GM21825 (cell line): ENCODE results near the gene WDR75.

ENCODE experiments used
- ATAC-seq: cut with Tn5 transposase; IDR thresholded peaks from one replicate; pipeline ENCODE4 v1.9.1; 2021; ENCODE audit warnings: mild to moderate bottlenecking, moderate library complexity; ENCODE audit not compliant: unreplicated experiment

Gene WDR75

GRCh38 chr2:189492451-189492850 is 51.2 kb downstream of the WDR75 start:
- ATAC-seq = no peak

DNA sequence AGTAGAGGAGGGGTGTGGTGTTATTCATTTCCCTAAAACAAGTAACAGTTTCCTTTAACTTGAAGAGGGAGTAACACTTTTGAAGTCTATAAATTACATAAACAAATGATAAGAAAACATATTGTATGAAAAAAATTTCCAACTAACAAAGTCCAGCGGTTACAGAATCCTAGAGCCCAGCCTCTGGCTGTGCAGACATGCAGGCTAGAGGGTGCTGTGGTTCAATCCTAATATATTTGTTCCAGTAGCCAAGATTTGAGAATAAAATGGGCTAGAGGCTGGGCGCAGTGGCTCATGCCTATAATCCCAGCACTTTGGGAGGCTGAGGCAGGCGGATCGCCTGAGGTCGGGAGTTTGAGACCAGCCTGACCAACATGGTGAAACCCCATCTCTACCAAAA is 56.9 kb downstream of the WDR75 start:
- no peak for ATAC-seq

DNA sequence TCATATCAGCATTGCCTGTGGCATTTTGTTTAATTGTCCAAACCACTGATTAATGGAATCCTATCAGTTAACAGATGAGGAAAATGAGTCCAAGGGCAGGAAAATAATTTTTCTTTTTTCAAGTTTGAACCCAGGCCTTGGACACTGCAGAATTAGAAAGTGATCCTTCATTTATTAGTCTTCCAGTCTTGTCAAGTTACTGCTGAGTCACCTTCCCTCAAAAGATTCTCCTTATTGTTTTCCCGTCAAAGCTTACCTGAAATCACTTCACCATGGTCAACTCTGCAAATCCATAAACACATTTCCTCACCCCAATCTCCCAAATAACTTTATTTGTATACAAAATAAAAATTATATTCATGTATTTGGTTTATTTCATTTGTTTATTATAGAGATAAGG is 57.9 kb downstream of the WDR75 start:
- no peak for ATAC-seq

DNA sequence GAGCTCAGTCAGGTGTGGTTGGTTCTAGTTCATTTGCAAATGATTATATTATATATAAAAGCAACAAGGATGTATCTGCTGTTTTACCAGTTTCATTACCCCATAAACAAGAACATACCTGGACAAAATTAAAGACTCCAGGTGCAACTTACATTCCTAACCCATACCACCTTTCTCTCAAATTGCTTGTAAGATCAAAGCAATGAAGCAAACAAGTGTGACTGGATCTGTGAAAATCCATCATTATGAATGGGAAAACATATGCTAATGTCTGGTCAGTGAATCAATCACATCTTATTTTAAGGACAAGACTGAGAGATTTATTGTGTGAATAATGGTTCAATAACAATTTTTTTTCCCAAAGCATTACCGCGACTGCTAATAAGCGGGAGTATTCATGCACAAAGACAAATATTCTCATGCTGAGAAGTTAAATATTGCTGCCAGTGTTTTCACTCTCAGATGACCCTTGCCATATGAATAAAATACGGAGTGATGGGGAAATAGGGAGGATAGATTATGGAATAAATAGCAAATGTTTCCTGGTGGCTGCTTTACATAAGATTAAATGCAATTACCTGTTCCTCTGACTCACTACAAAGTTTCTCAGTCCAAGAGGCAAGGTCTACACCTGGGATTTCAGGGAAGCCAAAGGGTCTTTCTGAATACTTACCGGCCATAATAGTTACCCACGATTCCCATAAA is 59.3 kb downstream of the WDR75 start:
- ATAC-seq = no peak

DNA sequence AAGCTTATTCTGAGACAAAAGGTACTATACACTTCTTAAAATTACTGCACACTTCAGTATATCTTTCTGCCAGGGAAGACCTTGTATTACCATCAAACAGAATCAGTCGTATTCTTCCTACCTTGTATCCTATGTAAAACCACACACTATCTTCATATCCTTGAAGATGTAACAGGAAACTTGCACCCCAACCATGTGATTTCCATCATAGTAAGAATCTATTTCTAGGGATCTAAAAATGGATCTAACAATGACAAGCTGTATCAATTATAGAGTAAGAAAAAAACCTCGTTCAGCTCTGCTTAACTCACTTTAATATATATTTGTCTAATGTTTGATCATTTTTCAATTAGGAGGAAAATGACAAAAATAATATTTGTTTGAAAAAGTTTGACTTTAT is 60.2 kb downstream of the WDR75 start:
- ATAC-seq = no peak

GRCh38 chr2:189502714-189503113 is 61.4 kb downstream of the WDR75 start:
- no peak for ATAC-seq

- ATAC-seq = no peak
Measured at GRCh38 chr2:189504238-189504637, 63.0 kb downstream of the WDR75 start.

GRCh38 chr2:189505492-189505891 is 64.2 kb downstream of the WDR75 start:
- ATAC-seq = no peak

GRCh38 chr2:189506514-189506976 is 65.3 kb downstream of the WDR75 start:
- no peak for ATAC-seq

DNA sequence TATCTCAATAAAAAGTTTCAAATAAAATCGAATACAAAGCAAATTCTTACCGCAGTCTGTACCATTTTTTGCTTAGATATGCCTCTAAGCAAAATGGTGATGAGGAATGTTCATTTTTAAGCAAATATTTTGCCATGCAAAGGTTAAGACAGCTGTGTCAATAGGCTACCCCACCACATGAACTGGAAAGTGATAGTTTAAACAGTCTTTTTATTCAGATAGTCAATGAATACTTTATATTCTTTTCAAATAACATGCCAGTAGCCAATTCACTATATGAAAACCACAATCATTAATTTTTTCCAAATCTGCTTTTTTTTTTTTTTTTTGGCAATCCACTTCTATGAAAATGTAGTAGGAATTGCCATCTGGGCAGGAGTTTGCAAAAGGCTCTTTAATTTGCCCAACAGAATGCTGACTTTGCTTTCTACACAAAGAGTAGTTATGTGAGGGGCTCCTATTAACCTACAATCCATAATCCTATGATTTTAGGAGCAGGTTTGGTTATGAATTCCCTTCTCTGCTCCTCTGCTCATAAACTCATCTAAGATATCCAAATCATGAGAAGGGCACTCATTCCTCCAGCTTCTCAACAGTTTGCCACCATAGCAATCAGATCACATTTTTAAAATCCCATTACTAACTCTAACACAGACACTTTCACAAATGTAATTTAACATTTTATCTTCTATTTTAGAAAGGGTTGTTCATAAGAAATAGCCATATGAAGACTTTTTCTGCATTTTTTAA is 70.1 kb downstream of the WDR75 start:
- no peak for ATAC-seq

- ATAC-seq = no peak
Measured at GRCh38 chr2:189511960-189512319, 70.7 kb downstream of the WDR75 start.

DNA sequence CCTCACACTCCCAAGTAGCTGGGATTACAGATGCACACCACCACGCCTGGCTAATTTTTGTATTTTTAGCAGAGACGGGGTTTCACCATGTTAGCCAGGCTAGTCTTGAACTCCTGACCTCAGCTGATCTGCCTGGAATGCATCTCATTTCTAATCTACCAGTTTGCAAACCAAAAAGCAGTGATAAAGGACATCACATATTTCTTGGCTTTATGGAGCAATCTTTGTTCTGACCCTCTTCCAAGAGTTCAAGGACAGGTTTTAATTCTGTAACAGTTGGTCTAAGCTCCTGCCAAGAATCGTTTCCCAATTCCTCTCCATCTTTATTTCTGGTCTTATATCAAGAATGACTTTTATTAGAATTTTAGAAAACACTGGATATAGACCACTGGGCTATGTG is 71.6 kb downstream of the WDR75 start:
- no peak for ATAC-seq

- ATAC-seq = no peak
Measured at GRCh38 chr2:189514104-189514503, 72.8 kb downstream of the WDR75 start.

- ATAC-seq = no peak
Measured at GRCh38 chr2:189515264-189515663, 74.0 kb downstream of the WDR75 start.

GRCh38 chr2:189516546-189516945 is 75.3 kb downstream of the WDR75 start:
- no peak for ATAC-seq

DNA sequence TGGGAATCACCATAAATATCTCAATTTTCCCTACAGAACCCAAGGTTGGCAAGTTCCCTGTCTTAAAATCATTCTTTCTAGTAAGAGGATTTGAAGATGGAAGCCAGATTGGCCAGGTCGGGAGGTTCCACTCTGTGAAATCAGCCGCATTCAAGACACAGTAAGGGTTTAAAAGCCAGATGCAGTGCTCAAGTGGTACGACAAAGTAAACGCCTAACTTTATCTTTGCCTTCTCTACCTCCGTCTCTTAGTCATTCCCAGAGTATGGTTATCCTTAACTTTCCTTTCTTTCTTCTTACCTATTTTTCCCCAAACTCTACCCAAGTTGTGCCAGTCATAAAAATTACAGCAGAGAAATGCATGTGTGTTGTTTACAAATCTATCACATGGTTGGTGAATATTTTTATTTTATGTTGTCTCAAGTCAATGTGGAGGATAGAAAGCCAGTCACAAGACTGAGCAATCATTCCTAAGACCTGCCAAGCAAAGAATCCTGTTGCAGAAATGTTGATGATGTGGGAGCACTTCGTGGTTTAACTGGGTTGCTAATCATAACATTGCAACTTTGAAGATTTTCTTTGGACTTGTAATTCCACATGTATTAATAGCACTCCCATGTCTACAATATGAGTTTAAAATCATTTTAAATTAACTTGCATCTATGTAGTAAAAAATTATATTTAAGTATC is 76.7 kb downstream of the WDR75 start:
- no peak for ATAC-seq

DNA sequence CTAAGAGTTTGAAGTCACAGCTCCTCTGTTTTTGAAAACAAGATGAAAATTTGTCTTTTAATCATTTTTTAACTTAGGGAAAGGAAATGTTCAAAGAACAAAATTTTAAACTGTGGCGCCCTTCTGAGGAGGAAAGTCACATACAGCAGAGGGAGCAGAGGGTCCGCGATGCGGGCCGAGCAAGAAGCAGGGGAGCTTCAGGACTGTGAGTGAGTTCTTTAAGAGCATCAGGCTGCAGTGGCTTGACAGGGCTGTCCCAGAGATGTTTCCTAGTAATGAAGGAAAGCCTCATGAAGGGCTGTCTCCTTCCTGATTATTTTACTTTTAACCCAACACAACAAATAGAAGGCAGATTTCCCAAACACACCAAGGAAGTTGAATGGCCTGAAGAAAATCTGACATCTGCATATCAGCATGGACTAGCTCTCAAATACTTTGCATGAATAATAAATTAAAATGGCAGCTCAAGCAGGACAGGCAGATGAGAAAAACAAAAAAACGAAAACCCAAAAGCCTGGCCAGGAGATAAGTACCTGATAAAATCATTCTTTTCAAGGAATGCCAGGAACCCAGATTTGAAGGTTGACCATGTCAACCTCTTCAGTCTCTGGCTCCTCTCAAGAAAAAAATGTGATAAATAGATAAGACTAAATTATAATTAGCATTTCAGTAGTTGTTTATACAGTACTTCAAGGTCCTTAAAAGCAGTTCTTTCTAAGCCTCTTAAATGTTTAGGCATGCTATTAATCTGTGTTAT is 78.5 kb downstream of the WDR75 start:
- no peak for ATAC-seq

GRCh38 chr2:189521699-189522434 is 80.6 kb downstream of the WDR75 start:
- ATAC-seq = no peak

DNA sequence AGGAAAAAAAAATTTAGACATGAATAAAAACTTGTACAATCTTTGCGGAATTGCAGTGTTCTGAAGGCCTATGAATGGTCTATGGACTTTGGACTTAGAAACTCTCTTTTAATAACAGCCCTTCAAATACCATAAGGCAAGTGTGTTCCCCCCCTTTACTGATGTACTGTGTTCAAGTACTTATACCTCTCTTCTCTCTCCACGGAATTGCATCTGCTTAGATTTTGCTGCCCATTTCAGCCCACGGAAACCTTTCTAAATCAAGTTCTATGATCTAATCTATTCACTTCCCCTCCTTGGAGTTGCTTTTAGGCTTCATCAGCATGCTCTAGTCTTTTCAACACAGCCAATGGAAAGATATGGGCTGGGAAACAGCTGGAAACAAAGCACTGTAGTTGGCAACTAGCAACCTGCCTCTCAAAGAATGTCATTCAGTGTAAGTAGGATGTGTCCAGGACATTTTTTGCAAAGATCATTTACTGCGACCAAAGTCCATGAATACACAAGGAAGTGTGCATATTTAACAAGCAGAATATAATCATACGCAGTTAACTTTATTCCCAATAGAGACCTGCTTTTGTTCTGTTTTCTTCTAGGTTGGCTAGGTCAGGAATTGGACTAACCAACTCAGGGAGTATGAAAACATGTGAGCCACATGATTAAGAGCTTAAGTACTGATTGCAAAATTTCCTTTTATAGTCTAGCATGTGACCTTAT is 81.3 kb downstream of the WDR75 start:
- no peak for ATAC-seq

- no peak for ATAC-seq
Measured at GRCh38 chr2:189524746-189525145, 83.5 kb downstream of the WDR75 start.
